H1 (cell line): ENCODE results near the gene LRRC61. TPM values are rescaled to one million over a fixed set of nuclear protein-coding genes. Genes with fewer than 3 reads are reported as not detected.

Source experiments
- CTCF ChIA-PET: fragments of 300-600 bp; sonication (Branson Sonifier 250); formaldehyde crosslinking; loops from one replicate; lab custom pipeline; 2021; ENCODE audit not compliant: partially characterized antibody; lab: Charles Lee
- POLR2A ChIA-PET: fragments of 300-600 bp; sonication (Branson Sonifier 250); formaldehyde crosslinking; loops from one replicate; lab custom pipeline; 2021; ENCODE audit warnings: inconsistent platforms; ENCODE audit not compliant: partially characterized antibody; lab: Charles Lee
- DNase-seq, 2 experiments: peaks; one replicate each; pipeline versions ENCODE4 v3.0.0 to v3.0.0-alpha.2; 2010 to 2022; ENCODE audit warnings: low spot score in 2 of 2, low read depth in 1 of 2, mixed read lengths in 1 of 2
- FAIRE-seq: peaks from 2 replicates; lab custom pipeline; 2011; peaks lifted over from hg19 to GRCh38; lab: Jason Lieb, UNC
- H2AFZ ChIP-seq: 2 replicates; pipeline ENCODE4 v1.8.1; 2012; ENCODE audit warnings: low read length, inconsistent platforms
- H2AK5ac ChIP-seq: 2 replicates; pipeline ENCODE4 v1.6.1; 2013; ENCODE audit warnings: low read depth, low read length
- H2BK120ac ChIP-seq: replicated peaks from 2 replicates; pipeline ENCODE3; 2013; ENCODE audit warnings: low read depth, low read length, inconsistent platforms
- H2BK12ac ChIP-seq: 2 replicates; pipeline ENCODE4 v1.6.1; 2013; ENCODE audit warnings: low read depth, low read length
- H2BK15ac ChIP-seq: 2 replicates; pipeline ENCODE4 v1.6.1; 2013; ENCODE audit warnings: low read length
- H2BK20ac ChIP-seq: 2 replicates; pipeline ENCODE4 v1.6.1; 2013; ENCODE audit warnings: low read length
- H2BK5ac ChIP-seq: 2 replicates; pipeline ENCODE4 v1.6.1; 2013; ENCODE audit warnings: low read depth, low read length
- H3K14ac ChIP-seq: 2 replicates; pipeline ENCODE4 v1.6.1; 2013; ENCODE audit warnings: inconsistent platforms; ENCODE audit not compliant: insufficient read length
- H3K18ac ChIP-seq: 2 replicates; pipeline ENCODE4 v1.6.1; 2013; ENCODE audit warnings: low read length; ENCODE audit errors: extremely low read depth
- H3K23ac ChIP-seq: 2 replicates; pipeline ENCODE4 v1.6.1; 2013; ENCODE audit warnings: inconsistent platforms; ENCODE audit not compliant: insufficient read length
- H3K23me2 ChIP-seq: 2 replicates; pipeline ENCODE4 v1.6.1; 2013; ENCODE audit warnings: low read depth, low read length
- H3K27ac ChIP-seq: 2 replicates; pipeline ENCODE4 v1.6.1; 2011; ENCODE audit warnings: low read depth, low read length, inconsistent platforms
- H3K27me3 ChIP-seq, 4 experiments: replicated peaks in 1 of 4; 1 replicate in 1 of 4; 2 replicates in 3 of 4; pipeline versions ENCODE4 v1.6.1 to v1.8.1; 2011 to 2013; ENCODE audit warnings: low read length in 3 of 4, mild to moderate bottlenecking in 3 of 4, inconsistent platforms in 2 of 4, mixed read lengths in 2 of 4, moderate library complexity in 1 of 4; ENCODE audit not compliant: control insufficient read depth in 3 of 4, insufficient read depth in 3 of 4; ENCODE audit errors: extremely low read depth in 1 of 4
- H3K36me3 ChIP-seq, 4 experiments: 2 replicates each; pipeline versions ENCODE4 v1.6.1 to v1.8.1; 2011 to 2013; ENCODE audit warnings: mild to moderate bottlenecking in 4 of 4, low read length in 3 of 4, moderate library complexity in 2 of 4, control low read depth in 1 of 4, inconsistent platforms in 1 of 4; ENCODE audit not compliant: insufficient read depth in 4 of 4, control insufficient read depth in 2 of 4
- H3K4ac ChIP-seq: replicated peaks from 2 replicates; pipeline ENCODE3; 2013; ENCODE audit warnings: low read length, low read depth, mixed read lengths, inconsistent platforms; ENCODE audit not compliant: insufficient read length
- H3K4me1 ChIP-seq, 4 experiments: replicated peaks in 1 of 4; 1 replicate in 1 of 4; 2 replicates in 3 of 4; pipeline versions ENCODE4 v1.6.1 to v1.8.1; 2011 to 2013; ENCODE audit warnings: low read length in 3 of 4, inconsistent platforms in 2 of 4, mixed read lengths in 1 of 4; ENCODE audit not compliant: insufficient read depth in 4 of 4, control insufficient read depth in 3 of 4
- H3K4me2 ChIP-seq, 2 experiments: 2 replicates each; pipeline versions ENCODE4 v1.6.1 to v1.8.1; 2011 to 2013; ENCODE audit warnings: low read depth in 2 of 2, low read length in 2 of 2, control low read depth in 1 of 2, inconsistent platforms in 1 of 2, mild to moderate bottlenecking in 1 of 2; ENCODE audit not compliant: insufficient read depth in 1 of 2
- H3K4me3 ChIP-seq, 4 experiments: fragments of 200-600, 300-600 bp in 1 of 4; sonication (generic), shearing (Covaris generic), sonication (Bioruptor Twin) in 1 of 4; 2 replicates each; pipeline versions ENCODE4 v1.5.1 to v1.8.1; 2011 to 2016; ENCODE audit warnings: low read length in 4 of 4, low read depth in 3 of 4, control low read depth in 2 of 4, inconsistent platforms in 2 of 4, mild to moderate bottlenecking in 2 of 4, mixed read lengths in 1 of 4, moderate library complexity in 1 of 4; ENCODE audit not compliant: insufficient read depth in 2 of 4; ENCODE audit errors: extremely low read depth in 1 of 4
- H3K56ac ChIP-seq: replicated peaks from 2 replicates; pipeline ENCODE3; 2013; ENCODE audit warnings: low read depth, mild to moderate bottlenecking, mixed read lengths, low read length, inconsistent platforms; ENCODE audit not compliant: insufficient read length
- H3K79me1 ChIP-seq: 2 replicates; pipeline ENCODE4 v1.6.1; 2013; ENCODE audit warnings: low read depth, low read length, control low read depth
- H3K79me2 ChIP-seq, 2 experiments: 2 replicates each; pipeline versions ENCODE4 v1.6.1 to v1.8.1; 2012 to 2013; ENCODE audit warnings: low read length in 2 of 2, mild to moderate bottlenecking in 2 of 2, inconsistent platforms in 1 of 2; ENCODE audit not compliant: insufficient read depth in 2 of 2, control insufficient read depth in 1 of 2
- H3K9ac ChIP-seq, 4 experiments: replicated peaks in 1 of 4; 1 replicate in 1 of 4; 2 replicates in 3 of 4; pipeline versions ENCODE4 v1.6.1 to v1.8.1; 2011 to 2013; ENCODE audit warnings: low read depth in 3 of 4, low read length in 3 of 4, control low read depth in 2 of 4, mild to moderate bottlenecking in 2 of 4, moderate library complexity in 2 of 4, inconsistent platforms in 1 of 4; ENCODE audit errors: extremely low read depth in 1 of 4
- H3K9me3 ChIP-seq, 2 experiments: 2 replicates each; pipeline versions ENCODE4 v1.6.1 to v1.8.1; 2012 to 2013; ENCODE audit warnings: mild to moderate bottlenecking in 2 of 2, moderate library complexity in 2 of 2, control low read depth in 1 of 2, inconsistent platforms in 1 of 2, low read depth in 1 of 2, low read length in 1 of 2, mixed read lengths in 1 of 2; ENCODE audit not compliant: insufficient read depth in 2 of 2
- H4K20me1 ChIP-seq, 2 experiments: replicated peaks in 1 of 2; 2 replicates each; pipeline versions ENCODE3 to v1.8.1; 2011 to 2013; ENCODE audit warnings: inconsistent platforms in 2 of 2, low read length in 2 of 2, mild to moderate bottlenecking in 1 of 2; ENCODE audit not compliant: insufficient read depth in 2 of 2, control insufficient read depth in 1 of 2
- H4K5ac ChIP-seq: 2 replicates; pipeline ENCODE4 v1.6.1; 2013; ENCODE audit warnings: low read length, low read depth, mixed read lengths, inconsistent platforms; ENCODE audit not compliant: insufficient read length
- H4K8ac ChIP-seq: 2 replicates; pipeline ENCODE4 v1.8.0; 2013; ENCODE audit warnings: mild to moderate bottlenecking, moderate library complexity, low read length, inconsistent platforms; ENCODE audit not compliant: insufficient read depth; ENCODE audit errors: extremely low read depth
- H4K91ac ChIP-seq: replicated peaks from 2 replicates; pipeline ENCODE3; 2013; ENCODE audit warnings: low read length, mixed read lengths, inconsistent platforms; ENCODE audit not compliant: insufficient read length
- CTCF ChIP-seq, 3 experiments: IDR thresholded peaks; 1 replicate in 2 of 3; 2 replicates in 1 of 3; pipeline versions ENCODE4 v1.5.1 to v1.6.1; 2011; ENCODE audit warnings: low read length in 3 of 3, mild to moderate bottlenecking in 3 of 3, inconsistent platforms in 2 of 3, low read depth in 1 of 3, moderate library complexity in 1 of 3; ENCODE audit not compliant: insufficient read depth in 1 of 3; ENCODE audit errors: control extremely low read depth in 1 of 3
- JUN ChIP-seq: IDR thresholded peaks from 2 replicates; pipeline ENCODE4 v1.6.1; 2011; ENCODE audit warnings: low read depth, mild to moderate bottlenecking, improper control_type of control experiment, low read length
- JUND ChIP-seq: IDR thresholded peaks from 2 replicates; pipeline ENCODE4 v1.6.1; 2011; ENCODE audit warnings: mild to moderate bottlenecking, improper control_type of control experiment, low read length
- POLR2A ChIP-seq, 2 experiments: IDR thresholded peaks; 1 replicate in 1 of 2; 2 replicates in 1 of 2; pipeline ENCODE4 v1.6.1; 2011; ENCODE audit warnings: low read depth in 2 of 2, low read length in 2 of 2, mild to moderate bottlenecking in 2 of 2; ENCODE audit errors: control extremely low read depth in 1 of 2
- SIX5 ChIP-seq: IDR thresholded peaks from 2 replicates; pipeline ENCODE4 v1.6.1; 2011; ENCODE audit warnings: mild to moderate bottlenecking, low read depth, low read length
- USF2 ChIP-seq: IDR thresholded peaks from 2 replicates; pipeline ENCODE4 v1.6.1; 2011; ENCODE audit warnings: low read length, improper control_type of control experiment
- ZNF274 ChIP-seq: IDR thresholded peaks from 2 replicates; pipeline ENCODE4 v1.7.0; 2012; ENCODE audit warnings: low read length, borderline replicate concordance; ENCODE audit errors: extremely low read depth
- WGBS, 2 experiments: shearing (Covaris generic) in 1 of 2; methylation state at CpG; one replicate each; pipeline versions ENCODE4 v1.1.6 to v1.1.7; 2013 to 2015; ENCODE audit warnings: low lambda C conversion rate in 2 of 2, mixed read lengths in 2 of 2, inconsistent platforms in 1 of 2, low coverage in 1 of 2, missing lambda C conversion rate in 1 of 2; ENCODE audit not compliant: insufficient replicate concordance in 2 of 2, insufficient coverage in 1 of 2, insufficient read length in 1 of 2; ENCODE audit errors: extremely low coverage in 1 of 2, missing lambda C conversion rate in 1 of 2; 5-methylcytosine and 5-hydroxymethylcytosine counted together
- polyA plus RNA-seq, 7 experiments: library from polyadenylated mRNA; depleted of rRNA in 3 of 7; stranded (reverse) in 5 of 7; unstranded in 2 of 7; fragments of >200 nt in 5 of 7; fragments of 200-250 nt in 2 of 7; gene quantifications; 1 replicate in 5 of 7; 2 replicates in 1 of 7; 4 replicates in 1 of 7; pipeline versions ENCODE4 v1.2.1 to v1.2.3, GENCODE V29; 2011 to 2013; ENCODE audit warnings: missing spikeins in 2 of 7, mixed read lengths in 2 of 7
- total RNA-seq: library from RNA; stranded (reverse); fragmentation: NEBNext Ultra II Directional; extraction: Animal tissue kit (Norgen Biotek cat#: 25700); gene quantifications from 2 replicates; pipeline ENCODE4 v1.2.1, GENCODE V29; 2021

The LRRC61 gene
- total and polyA plus RNA-seq, 2 of the 8 experiments (the other 6 are each of a cell fraction or from before 2014, with no cell fraction given) = 0.73 to 44.8 TPM

- H3K23ac ChIP-seq = no peak overlapping the region
- no peaks in the 10 kb centered on the region for H3K9me3 ChIP-seq
- no peak overlapping the region for H4K5ac ChIP-seq
- H3K23me2 ChIP-seq = peaks cover 13% of the 10 kb centered on the region; the same call in 1 of the 2 replicates
- H3K4me2 ChIP-seq = no peak overlapping the region
- no peaks in the 10 kb centered on the region for H3K36me3 ChIP-seq
- no peak overlapping the region for H2BK20ac ChIP-seq
- no peak overlapping the region for H2BK5ac ChIP-seq
- peak overlapping the region; percentile 8; the same call in 1 of the 2 replicates for H2AFZ ChIP-seq
- H3K18ac ChIP-seq = no peak overlapping the region
- 90% methylated on average over 1 of the region's 1 CpG; no CpG with 5 or more reads in 1 of the 2 experiments for WGBS, 2 experiments
- no peak overlapping the region for H4K91ac ChIP-seq
- H2AK5ac ChIP-seq = no peak overlapping the region
- H2BK12ac ChIP-seq = no peak overlapping the region
- H2BK120ac ChIP-seq = no peak overlapping the region
- H3K27ac ChIP-seq = no peak overlapping the region
- DNase-seq (no peak), FAIRE-seq (no peak)
- H4K8ac ChIP-seq = no peak overlapping the region
- no peak overlapping the region for H3K4ac ChIP-seq
- H3K4me1 ChIP-seq = peaks cover 0 to 6% (median 3%) of the 10 kb centered on the region in 4 experiments; a peak in 4 of 7 replicates
- H3K4me3 ChIP-seq = no peak overlapping the region
- ChIA-PET POLR2A (interaction anchor here (1.1 to 2.1 kb wide), 4 partner anchors 10 to 47 kb away, joined by 3 to 12 read pairs (median 4); partner anchors contain the start of gene REPIN1), CTCF (interaction anchor here (0.9 to 4.8 kb wide), 19 partner anchors 10 to 516 kb away, joined by 3 to 41 read pairs (median 4); partner anchors contain the start of gene REPIN1)
- no peaks in the 10 kb centered on the region for H3K79me2 ChIP-seq
- H3K79me1 ChIP-seq = no peaks in the 10 kb centered on the region; the same call in 1 of the 2 replicates
- no peak overlapping the region for H3K56ac ChIP-seq
- H3K14ac ChIP-seq = no peak overlapping the region
- peaks cover 0 to 5% of the 10 kb centered on the region in 2 experiments for H4K20me1 ChIP-seq
- no peak overlapping the region for H3K9ac ChIP-seq
- H3K27me3 ChIP-seq = no peaks in the 10 kb centered on the region; a peak in 1 of 7 replicates
- H2BK15ac ChIP-seq = no peak overlapping the region
- TF ChIP-seq ZNF274 = no peak
- no peak for TF ChIP-seq CTCF (IDR thresholded peaks at IDR 0.05; ENCODE audit: control extremely low read depth in 1 of 3, insufficient read depth in 1 of 3, low read depth in 1 of 3, low read length in 3 of 3)
- no peak for TF ChIP-seq JUND
- TF ChIP-seq SIX5 = no peak
- TF ChIP-seq JUN = no peak
- no peak for TF ChIP-seq POLR2A (IDR thresholded peaks at IDR 0.05; ENCODE audit: control extremely low read depth in 1 of 2, low read depth in 2 of 2, low read length in 2 of 2)
- TF ChIP-seq USF2 = no peak
Measured at GRCh38 chr7:150355666-150356059, 32.5 kb downstream of the LRRC61 start.
